Skin epidermis (tissue), 12 donors: ENCODE results near the gene C8B.

Experiments used
- H3K27ac ChIP-seq, 21 experiments: fragments of 200-600 bp; sonication (generic) in 11 of 21; one replicate each; pipeline ENCODE4 v1.5.0; 2020; ENCODE audit warnings: mild to moderate bottlenecking in 3 of 21, inconsistent platforms in 2 of 21, moderate library complexity in 2 of 21
- H3K4me3 ChIP-seq, 7 experiments: fragments of 200-600 bp; sonication (generic) in 2 of 7; one replicate each; pipeline ENCODE4 v1.5.0; 2020; ENCODE audit warnings: inconsistent platforms in 2 of 7, mild to moderate bottlenecking in 2 of 7, moderate library complexity in 1 of 7

Gene C8B

DNA sequence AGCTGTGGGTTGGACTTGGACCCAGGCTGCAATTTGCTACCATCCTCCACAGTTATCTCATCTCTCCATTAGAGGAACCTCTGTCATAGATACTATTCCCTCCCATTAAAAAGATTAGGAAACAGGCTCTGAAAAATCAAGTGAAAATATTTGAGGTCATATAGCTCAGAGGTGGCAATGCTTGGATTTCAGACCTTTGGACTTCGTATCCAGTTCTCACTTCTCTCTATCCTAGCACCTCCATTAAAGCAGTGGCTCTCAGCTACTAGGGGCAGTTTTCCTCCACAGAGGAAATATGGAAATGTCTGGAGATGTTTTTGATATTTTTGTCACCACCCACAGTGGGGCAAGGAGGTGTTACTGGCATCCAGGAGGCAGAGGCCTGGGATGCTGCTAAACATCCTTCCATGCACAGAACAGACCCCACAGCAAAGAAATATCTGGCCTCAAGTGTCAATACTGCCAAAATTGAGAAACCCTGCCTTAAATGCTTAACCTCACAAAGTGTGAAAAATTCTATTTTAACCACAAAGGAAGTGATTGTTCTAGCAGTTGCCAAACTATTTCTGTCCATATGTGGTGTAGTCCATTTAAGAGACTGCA is 57.1 kb downstream of the C8B start:
- H3K27ac ChIP-seq, result no peak overlapping the region
- no peak overlapping the region for H3K4me3 ChIP-seq

DNA sequence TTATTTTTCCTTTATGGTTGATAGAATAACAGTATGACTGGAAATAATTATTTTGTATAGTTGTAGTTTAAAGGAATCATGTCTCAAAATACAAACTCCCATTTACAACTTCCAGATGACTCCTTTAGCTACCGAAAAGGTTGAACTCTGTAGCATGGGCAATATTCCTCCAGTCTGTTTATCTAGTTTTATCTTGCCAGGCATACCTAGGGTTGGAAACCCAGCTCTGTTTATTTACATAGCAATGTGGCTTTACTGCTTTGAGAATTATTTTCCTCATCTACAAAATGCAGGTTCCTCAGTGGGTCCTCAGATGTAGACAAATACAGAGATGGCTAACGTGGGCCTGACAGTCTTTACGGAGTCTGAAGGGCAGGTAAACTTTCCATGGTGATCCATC is 60.1 kb downstream of the C8B start:
- H3K4me3 ChIP-seq, result no peak overlapping the region
- H3K27ac ChIP-seq, result no peak overlapping the region

- Histone ChIP-seq H3K4me3 (no peak overlapping the region), H3K27ac (no peak overlapping the region)
Measured at GRCh38 chr1:56904663-56905397, 61.0 kb downstream of the C8B start.

GRCh38 chr1:56903778-56904177 is 62.0 kb downstream of the C8B start:
- Histone ChIP-seq H3K4me3 (no peak overlapping the region), H3K27ac (no peak overlapping the region)

- Histone ChIP-seq H3K27ac (no peak overlapping the region), H3K4me3 (no peak overlapping the region)
Measured at GRCh38 chr1:56901716-56902115, 64.1 kb downstream of the C8B start.

DNA sequence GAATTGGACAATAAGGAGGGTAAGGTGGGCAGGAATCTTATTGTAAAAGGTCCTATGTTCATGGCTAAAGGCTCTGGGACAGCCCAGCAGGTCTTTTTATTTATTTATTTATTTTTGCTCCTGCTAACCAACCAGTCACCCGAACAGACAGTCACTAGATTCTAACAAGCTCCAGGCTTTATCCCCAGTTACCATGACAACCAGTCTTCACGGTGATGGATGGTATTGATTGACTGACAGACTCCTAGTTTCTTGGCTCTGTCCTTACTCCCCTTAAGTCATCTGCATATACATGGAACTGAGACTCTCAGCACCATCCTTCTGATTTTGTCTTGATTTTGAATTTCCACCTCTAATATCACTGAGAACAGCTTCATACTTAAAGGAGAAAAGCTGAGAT is 66.9 kb downstream of the C8B start:
- Histone ChIP-seq H3K27ac (no peak overlapping the region), H3K4me3 (no peak overlapping the region)

- H3K4me3 ChIP-seq, result no peak overlapping the region
- H3K27ac ChIP-seq, result no peak overlapping the region
Measured at GRCh38 chr1:56898005-56898373, 67.8 kb downstream of the C8B start.

- Histone ChIP-seq H3K4me3 (no peak overlapping the region), H3K27ac (no peak overlapping the region)
Measured at GRCh38 chr1:56897150-56898004, 68.4 kb downstream of the C8B start.

- Histone ChIP-seq H3K27ac (no peak overlapping the region), H3K4me3 (no peak overlapping the region)
Measured at GRCh38 chr1:56894014-56894413, 71.8 kb downstream of the C8B start.

- H3K27ac ChIP-seq, result no peak overlapping the region
- no peak overlapping the region for H3K4me3 ChIP-seq
Measured at GRCh38 chr1:56890229-56890628, 75.6 kb downstream of the C8B start.

DNA sequence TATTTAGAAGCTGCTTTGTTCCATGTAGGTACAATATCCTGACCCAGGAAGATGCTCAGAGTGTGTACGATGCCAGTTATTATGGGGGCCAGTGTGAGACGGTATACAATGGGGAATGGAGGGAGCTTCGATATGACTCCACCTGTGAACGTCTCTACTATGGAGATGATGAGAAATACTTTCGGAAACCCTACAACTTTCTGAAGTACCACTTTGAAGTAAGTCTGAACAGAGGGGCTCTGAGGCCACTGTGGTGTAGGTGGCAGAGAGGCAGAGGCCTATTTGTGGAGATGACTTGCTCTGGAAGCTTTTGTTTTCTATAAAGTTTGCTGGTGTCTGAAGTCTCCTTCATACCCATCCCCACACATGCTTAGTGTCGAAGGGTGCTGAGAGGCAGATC is 84.4 kb downstream of the C8B start:
- no peak overlapping the region for H3K27ac ChIP-seq
- no peak overlapping the region for H3K4me3 ChIP-seq

- Histone ChIP-seq H3K4me3 (no peak overlapping the region), H3K27ac (no peak overlapping the region)
Measured at GRCh38 chr1:56880774-56881173, 85.0 kb downstream of the C8B start.
